Fibroblast of the conjunctiva (primary cell): ENCODE measurements around the gene CAVIN1.
A peak's percentile ranks its signal among the peaks of the same experiment; 100 is the strongest.
"Not testable (repeated sequence)": the region's sequence is repeated elsewhere in the genome, so short reads cannot be mapped to it uniquely, and the experiment has no call there.

Source experiments
- DNase-seq: peaks from one replicate; pipeline ENCODE4 v3.0.0-alpha.2; 2010; ENCODE audit warnings: low read depth

CAVIN1 gene

DNA sequence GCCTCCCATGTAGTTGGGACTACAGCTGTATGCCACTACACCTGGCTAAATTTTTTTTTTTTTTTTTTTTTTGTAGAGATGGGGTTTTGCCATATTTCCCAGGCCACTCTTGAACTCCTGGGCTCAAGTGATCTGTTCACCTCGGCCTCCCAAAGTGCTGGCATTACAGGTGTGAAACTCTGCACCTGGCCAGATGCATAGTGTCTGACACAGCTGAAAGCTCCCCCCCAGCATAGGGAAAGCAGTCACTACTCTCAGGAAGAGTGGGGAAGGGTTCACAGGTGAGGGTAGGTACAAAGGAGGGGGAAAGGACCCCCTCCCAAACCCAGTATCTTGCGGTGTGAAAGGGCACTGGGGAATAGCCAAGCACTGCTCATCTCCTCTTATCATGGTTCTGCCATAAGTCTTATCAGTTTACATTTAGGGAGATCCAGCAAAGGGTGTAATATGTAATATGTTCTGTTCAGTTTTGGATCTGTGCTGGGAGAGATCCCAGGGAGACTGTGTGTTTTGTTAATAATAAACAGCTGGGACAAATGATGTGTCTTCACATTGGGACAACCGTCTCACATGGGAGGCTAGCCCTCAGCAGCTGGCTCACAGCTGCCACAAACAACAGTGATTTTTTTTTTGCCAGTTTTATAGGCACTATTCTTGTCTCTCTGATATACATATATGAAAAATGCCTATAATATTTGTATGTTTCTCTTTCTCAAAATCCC, 6.8 kb upstream of the CAVIN1 start:
- no peak for DNase-seq

DNA sequence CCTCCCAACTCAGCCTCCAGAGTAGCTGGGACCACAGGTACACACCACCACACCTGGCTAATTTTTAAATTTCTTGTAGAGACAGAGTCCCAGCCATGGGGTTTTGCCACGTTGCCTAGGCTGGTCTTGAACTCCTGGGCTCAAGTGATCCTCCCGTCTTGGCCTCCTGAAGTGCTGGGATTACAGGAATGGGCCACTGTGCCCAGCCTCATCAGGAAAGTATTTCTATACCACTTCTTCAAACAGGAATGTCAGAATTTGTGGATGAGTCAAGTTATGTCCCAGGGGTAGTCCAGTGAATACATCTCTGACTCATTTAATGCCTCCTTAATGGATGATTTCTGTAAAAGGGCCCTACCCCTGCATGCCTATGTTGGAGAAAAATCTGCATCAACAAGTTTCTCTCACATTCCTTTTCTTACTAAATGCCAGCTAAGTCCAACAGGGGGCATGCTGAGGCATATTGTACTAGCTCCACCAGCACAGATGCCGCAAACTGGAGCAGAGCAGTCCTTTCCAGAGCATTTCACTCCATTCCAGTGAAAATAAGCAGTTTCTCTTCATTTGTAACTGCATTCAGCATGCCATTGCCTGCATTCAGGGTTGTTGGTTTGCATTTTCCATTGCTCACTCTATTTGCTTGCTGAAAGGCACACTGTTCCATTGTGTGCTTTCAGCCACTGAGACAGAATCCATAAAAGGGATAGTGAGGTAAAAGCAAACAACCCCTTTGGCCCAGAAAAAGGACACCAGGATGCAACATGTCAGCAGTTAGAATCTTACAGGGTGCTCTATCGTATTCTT, 5.3 kb upstream of the CAVIN1 start:
- peak; percentile 96 for DNase-seq

DNA sequence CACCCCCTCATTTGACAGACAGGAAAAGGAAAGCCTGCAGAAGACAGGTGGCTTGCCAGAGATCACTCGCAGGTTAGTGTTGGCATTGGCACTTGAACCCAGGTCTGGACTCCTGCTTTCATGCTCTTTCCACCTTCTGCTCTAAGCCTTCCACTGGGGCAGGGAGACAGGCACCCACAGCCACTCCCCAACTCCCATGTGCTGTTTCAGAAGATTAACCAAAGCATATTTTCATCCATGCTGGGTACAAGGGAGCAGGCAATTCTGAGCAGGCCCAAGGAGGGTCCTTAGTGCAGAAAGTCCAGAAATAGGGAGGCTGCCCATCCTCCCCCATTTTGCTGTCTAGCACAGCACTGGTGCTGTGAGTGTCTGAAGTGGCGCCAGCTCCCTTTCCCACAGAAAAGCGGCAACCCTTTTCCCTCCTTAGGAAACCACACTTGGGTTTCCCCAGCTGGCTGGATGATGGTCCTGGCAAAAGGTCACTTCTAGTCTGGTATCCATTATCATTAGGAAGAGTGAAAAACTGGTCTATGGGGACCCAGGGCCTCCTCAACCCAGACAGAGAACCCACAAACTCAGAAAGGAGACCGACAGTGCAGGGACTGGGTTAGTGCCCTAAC, 2.0 kb upstream of the CAVIN1 start:
- no peak for DNase-seq

DNA sequence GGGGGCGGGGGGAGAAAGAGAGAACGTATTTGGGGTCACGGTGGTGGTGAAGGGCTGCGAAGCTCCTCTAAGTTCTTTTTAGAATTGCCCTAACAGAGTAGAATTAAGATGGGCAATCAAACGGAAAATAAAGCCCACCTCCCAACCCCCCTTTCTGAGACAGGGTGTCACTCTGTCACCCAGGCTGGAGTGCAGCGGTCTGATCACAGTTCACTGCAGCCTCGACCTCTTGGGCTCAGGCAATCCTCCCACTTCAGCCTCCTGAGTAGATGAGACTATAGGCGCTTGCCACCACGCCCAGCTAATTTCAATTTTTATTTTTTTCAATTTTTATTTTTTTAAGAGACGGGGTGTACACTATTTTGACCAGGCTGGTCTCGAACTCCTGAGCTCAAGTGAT, 710 bp upstream of the CAVIN1 start:
- DNase-seq, result no peak

DNA sequence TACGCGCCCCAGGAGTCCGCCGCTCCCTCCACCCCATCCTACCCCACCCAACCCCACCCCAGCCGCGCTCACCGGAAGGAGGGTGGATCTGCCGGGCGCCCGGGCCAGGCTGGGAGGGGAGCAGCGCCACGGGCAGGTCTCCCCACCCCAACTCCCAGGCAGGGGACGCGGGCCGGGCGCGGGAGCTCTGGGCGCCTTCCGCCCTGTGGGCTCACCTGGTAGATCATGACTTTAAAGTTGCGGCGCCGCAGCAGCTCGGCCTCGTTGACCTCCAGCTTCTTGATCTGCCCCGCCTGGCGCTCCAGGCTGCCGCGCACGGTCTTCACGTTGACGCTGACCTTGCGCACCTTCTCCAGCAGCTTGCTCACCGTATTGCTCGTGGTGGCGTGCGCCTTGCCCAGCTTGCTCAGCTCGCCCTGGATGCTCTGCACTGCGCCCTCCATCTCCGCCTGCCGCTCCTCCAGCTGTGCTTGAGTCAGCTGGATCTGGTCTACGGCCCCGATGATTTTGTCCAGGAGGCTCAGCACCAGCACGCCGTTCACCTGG, 571 bp downstream of the CAVIN1 start:
- DNase-seq, result no peak

DNA sequence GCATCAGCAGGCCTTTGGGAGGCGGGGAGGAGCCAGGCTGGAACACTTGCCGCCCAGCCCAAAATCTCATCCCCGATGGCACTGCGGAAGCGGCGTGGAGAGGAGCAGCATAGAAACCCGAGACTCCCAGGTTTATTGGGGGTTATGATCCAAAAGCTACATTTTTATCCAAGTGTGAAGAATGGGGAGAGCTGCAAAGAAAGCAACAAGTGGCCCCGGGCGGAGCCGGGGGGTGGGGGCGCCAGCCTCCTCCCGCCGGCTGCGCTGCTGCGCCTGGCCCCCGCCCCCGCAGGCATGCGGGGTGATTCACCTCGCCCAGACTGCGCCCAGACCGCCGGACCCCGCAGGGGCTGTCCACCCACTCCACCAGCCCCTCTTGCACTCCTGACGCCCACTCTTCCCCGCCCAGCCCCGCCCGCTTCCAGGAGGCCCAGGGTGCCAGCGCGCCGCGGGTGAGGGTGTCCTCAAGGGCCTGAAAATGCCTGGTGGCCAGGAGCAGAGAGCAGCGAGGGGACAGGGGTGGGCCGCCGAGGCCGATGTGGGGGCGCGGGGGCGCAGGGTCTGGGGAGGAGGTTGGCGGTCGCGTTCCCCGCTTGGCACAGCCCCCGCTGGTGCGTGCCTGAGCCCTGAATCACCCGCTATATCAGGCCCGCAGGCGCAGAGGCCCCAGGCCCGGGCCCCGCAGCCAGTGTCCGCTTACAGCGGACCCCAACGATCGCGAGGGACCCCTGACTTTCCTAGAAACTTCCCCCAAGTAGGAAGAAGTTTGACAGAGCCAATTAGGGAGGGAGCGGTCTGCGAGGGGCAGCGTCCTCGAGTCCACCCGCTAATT, 1.3 kb downstream of the CAVIN1 start:
- peak; percentile 45 for DNase-seq

DNA sequence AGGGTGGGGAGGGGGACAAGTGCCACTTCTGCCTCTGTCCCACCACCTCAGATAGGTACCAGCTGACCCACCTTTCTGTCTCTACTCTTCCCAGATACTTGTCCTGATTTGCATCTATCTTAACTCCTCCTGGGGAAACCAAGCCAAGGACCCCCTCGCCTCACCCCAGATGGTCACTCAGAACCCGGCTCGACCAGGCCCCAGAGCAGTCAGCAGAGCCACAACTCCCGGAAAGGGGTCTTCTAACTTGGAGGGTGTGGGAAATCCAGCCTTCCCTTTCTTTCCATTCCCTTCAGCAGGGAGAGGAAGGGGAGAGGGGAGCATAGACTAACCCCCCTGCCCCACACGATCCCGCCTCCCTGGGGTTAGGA, 1.9 kb downstream of the CAVIN1 start:
- no peak for DNase-seq

DNA sequence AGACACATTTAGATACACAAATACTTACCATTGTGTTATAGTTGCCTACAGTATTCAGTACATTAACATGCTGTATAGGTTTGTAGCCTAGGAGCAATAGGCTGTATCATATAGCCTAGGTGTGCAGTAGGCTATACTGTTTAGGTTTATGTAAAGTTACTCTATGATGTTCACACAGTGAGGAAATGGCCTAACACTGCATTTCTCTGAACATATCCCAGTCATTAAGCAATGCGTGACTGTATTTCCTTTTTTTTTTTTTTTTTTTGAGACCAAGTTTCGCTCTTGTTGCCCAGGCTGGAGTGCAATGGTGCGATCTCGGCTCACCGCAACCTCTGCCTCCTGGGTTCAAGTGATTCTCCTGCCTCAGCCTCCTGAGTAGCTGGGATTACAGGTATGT, 5.1 kb downstream of the CAVIN1 start:
- DNase-seq, result not testable (repeated sequence)

DNA sequence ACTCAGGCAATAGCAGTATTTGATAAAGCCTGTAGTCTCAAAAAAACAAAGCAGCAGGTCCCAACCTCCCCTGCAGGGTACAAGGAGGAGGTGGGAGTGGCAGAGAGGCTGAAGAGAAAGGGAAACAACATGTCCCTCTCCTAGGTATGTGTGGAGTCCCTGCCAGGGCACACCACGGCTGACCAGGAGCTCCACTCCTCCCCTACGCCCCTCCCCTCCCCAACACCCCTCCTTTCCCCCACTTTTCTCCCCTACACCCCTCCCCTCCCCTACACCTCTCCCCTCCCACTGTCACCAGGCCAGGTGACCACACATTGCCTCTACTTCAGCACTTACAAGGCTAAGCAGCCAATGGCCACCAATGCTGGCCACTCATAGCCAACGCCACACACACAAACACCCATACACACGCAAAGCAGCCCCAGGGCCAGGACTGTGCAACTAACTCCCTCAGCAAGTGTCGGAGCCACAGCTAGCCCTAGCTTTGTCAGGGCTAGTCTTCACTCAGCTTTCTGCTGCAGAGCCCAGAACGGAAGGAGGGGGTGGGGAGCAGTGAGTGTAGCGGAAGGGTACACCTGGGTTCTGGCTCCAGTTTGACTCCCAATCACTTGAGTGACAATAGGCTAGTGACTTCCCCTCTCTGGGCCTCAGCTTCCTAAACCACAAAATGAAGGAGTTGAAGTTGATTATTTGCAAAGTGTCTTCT, 8.2 kb downstream of the CAVIN1 start:
- no peak for DNase-seq

DNA sequence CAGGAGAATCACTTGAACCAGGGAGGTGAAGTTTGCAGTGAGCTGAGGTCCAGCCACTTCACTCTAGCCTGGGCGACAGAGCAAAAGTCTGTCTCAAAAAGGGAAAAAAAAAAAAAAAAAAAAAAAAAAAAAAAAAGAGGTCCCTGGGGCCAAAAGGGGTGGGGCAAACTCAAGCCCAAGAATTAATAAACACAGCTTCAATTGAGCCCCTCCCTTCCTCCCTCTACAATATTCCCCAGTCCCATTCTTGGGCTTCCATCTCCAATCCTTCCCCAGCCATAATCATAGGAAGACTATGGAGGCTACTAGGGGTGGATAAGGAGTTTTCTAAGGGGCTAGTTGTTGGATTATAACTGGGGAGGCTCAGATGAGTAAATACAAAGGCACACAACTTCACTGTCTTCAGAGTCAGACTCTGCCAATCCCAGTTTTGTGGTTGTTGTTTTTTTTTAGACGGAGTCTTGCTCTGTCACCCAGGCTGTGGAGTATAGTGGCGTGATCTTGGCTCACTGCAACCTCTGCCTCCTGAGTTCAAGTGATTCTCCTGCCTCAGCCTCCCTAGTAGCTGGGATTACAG, 9.5 kb downstream of the CAVIN1 start:
- no peak for DNase-seq

DNA sequence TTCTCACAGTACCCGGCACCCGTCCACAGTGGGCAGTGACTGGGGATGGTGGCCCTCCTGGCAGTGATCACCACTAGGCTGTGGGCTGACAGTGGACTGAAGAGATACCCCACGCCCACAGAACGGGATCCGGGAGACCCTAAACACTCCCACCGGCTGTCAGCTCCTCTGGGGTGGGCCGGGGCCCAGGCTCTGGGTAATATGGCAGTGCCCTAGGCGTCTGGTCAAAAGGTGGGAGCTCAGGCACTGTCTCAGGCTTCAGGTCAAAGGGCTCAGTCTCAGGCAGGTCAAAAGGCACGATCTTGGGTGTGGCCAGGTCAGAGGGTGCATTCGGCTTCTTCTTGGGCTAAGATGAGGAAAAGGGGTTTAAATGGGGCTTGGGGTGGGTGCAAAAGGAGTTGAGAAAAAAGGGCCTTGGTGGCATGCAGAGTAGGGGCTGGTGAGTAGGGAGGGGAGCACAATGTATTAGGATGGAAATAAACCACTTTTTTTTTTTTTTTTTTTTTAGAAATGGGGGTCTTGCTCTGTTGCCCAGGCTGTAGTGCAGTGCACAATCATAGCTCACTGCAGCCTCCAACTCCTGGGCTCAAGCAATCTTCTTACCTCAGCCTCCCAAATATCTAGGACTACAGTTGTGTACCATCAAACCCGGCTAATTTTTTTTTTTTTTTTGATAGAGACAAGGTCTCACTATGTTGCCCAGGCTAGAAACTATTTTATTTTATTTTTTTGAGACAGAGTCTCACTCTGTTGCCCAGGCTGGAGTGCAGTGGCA, 11.0 kb downstream of the CAVIN1 start:
- no peak for DNase-seq

DNA sequence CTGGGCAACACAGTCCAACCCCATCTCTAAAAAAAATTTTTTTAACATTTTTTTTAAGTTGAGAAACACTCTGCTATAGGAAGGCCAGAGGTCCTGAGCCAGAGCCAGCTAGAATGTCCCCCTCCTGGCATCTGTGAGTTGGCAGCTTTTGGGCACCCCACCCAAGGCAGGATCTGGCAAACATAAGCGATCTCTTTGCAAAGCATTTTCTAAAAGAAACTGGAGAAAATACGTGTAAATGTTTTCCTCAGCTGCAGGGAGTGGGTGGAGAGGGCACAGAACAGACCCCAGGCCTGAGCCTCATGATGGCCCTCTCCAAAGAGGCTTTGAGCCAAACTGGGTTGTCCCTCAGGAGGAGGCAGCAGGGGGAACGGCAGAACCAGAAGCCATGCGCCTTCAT, 11.7 kb downstream of the CAVIN1 start:
- DNase-seq, result no peak

DNA sequence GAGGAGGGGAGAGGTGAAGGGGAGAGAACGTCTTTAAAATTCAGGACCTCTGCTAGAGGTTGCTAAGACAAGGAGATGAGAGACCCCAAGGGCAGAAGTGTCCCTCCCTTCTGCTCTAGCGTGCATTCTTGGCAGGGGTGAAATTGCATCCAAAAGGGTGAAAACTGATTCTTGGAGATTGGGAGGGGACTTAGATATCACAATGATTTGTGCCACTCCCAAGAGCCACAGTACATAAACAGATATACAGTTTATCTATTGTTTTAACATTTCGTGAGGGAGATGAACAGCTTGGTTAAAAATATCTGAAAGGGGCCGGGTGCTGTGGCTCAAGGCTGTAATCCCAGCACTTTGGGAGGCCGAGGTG, 12.8 kb downstream of the CAVIN1 start:
- no peak for DNase-seq

DNA sequence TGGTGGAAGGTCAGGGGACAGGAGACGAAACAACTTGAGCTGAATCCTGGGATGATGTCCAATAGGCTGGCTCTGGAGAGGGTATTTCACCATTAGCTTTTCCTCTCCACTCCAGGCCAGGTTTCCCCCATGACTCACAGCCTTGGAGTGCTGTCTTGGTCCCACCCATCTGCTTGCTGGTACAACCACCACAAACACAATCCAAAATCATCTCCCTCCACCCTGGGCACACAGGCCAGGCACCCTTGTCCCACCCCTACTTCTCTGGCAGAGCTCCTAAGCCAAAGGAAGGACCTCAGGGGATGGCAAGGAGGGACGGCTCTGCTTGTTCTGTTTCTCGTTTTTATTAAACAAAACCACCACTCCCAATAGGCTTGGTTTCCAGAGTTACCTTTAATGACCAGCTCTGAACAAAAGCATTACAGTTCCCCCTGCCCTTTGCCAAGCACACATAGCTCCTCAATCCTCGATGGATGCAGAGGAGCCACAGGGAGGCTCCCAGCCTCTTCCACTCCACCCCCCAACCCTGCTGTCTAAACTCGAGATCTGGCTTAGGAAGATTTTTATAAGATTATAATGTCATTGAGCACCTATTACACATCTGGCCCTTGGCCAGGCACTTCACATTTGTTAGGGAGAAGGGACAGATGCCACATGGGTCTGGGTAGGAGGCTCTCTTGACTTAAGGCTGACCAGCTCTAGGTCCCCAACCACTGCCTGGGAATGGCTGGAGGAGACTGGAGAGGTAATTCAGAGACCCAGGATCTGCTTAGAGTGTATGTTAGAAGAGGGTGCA, 13.3 kb downstream of the CAVIN1 start:
- peak; percentile 92 for DNase-seq

DNA sequence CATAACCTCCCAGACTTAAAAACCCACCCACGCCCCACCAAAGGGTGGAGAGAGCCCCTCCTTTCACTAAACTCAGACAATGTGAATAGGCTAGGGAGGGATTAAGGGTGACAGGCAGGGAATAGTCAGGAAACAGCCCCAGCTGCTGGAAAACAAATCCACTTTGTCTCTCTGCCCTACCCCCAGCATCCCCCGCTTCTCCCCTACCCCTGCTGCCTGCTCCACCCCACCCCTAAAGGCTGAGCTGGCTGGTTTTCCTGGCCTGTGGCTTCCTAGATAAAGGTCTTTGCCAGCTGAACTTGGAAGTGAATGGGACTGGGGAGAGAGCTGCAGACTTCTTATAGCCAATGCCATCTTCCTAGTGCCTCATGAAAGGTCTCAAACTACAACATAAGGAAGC, 15.0 kb downstream of the CAVIN1 start:
- DNase-seq, result no peak

DNA sequence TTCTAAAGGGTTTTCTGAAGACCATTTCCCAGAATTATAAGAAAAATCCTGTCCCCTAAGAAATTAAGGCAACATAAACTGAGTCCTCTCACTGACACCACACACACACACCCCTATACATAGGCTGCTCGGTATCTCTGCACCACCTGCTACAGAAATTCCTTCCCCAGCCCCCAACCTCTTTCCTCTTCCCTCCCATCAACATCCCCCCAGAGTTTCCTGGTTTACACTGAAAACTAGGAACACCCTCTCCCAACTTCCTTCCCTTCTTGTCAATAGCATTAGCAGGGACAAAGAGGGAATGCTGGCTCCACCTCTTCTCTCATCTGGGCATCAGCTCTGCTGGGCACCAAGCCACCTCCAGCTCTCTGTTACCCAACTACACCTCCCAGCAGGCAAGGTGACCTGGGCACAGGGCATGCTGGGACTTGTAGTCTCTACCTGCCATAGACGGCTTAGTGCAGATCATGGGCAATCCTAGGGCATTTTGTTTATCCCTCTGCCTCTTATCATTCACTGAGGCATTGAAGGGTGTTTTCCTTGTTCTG, 15.7 kb downstream of the CAVIN1 start:
- no peak for DNase-seq

DNA sequence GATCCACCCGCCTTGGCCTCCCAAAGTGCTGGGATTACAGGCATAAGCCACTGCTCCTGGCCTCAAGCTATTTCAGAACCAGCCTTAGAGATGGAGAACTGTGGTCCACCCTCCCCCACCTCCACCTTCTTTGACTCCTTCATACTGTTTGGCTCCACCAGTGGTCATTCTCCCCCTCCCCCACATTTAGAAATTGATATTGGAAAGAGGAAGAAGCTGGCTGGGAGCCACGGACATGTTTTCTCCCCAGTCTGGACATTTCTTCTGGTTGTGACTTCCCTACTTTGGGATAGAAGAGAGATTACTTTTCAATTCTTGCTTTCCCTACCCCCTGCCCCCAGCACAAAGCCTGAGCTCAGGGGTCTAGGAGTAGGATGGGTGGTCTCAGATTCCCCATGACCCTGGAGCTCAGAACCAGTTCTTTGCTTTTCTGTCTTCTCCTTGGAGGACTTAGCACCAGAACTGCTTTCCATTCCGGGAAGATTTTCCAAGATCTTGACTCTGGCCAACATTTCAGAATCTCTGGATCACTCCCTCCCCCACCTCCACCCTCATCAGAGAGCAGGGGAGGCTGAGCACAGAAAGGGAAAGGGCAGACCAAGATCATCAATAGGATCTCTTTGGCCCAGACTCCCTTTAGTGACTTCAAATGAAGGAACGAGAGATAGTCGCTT, 16.3 kb downstream of the CAVIN1 start:
- DNase-seq, result no peak

DNA sequence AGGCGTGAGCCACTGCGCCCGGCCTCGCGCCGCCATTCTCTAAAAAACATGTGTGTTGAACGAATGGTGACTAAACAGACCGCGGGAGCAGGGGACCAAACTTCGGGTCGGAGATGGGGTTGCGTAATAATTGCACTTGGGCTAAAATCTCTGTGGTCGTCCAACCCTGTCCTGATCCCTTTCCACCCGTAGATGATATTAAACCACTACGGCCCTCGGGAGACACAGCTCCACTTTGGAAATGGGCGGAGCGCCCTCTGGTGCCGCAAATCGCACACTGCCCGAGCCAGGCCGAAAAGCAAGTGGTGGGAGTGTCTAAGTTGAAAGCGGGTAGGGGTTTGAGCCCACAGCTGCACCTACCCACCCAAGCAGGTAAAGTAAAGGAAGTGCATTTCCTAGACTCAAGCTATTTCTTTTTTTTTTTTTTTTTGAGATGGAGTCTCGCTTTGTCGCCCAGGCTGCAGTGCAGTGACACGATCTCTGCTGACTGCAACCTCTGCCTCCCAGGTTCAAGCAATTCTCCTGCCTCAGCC, 17.0 kb downstream of the CAVIN1 start:
- DNase-seq, result peak; percentile 46
